Upper lobe of left lung (tissue), 4 donors: ENCODE results near the gene STK11.

ENCODE experiments used
- CTCF ChIP-seq, 6 experiments: fragments of 450-650 bp in 4 of 6; fragments of 200-600 bp in 2 of 6; sonication (generic) in 2 of 6; IDR thresholded peaks; one replicate each; pipeline ENCODE4 v1.5.1; 2016 to 2019; ENCODE audit warnings: antibody characterized with exemption in 6 of 6
- POLR2A ChIP-seq, 4 donors: fragments of 450-650 bp; IDR thresholded peaks; one replicate each; pipeline ENCODE4 v1.5.1; 2016 to 2017; ENCODE audit warnings: antibody characterized with exemption in 4 of 4, mild to moderate bottlenecking in 2 of 4
- POLR2AphosphoS5 ChIP-seq, 2 donors: sonication (generic); formaldehyde crosslinking; IDR thresholded peaks; one replicate each; pipeline ENCODE4 v1.5.1; 2017; ENCODE audit warnings: antibody characterized with exemption in 2 of 2

DNA sequence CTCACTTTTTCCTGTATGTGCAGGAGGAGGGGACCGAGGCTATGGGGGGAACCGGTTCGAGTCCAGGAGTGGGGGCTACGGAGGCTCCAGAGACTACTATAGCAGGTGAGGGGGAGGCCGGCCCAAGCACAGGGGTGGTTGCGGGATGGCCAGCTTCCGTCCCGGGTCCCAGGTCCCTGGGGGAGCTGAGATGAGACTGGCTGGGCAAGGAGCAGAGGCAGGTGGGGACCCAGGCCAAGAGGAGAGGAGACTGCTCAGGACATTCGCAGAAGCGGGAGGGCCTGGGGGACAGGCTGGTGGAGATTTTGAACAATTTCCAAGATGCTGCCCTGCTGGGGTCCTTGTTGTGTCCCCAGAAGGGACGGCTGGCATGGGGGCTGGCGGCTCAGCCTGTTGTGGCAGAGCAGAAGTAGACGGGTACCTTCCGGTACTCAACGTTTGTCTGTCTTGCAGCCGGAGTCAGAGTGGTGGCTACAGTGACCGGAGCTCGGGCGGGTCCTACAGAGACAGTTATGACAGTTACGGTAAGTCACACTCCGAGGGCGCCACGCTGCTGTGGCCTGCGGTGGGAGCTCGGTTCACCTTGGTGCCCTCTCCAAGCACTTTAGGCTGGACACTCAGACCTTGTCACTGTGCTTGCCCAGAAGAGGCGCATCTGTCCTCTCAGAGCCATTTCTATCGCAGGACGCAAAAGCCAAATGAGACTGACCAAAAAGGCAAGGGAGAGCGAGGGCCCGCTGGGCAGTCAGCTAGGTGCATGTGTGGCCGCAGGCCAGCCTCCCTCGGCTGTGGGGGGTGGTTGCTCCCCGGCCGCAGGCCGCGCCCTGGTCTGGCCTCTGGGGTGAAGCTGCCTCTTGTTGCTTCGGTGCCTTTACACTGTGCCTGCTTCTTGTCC is 66.2 kb downstream of the STK11 start:
- TF ChIP-seq CTCF (IDR thresholded peaks at IDR 0.05) (no peak), POLR2AphosphoS5 (IDR thresholded peaks at IDR 0.05) (peak in 1 of 2 donors; percentile 6), POLR2A (IDR thresholded peaks at IDR 0.05) (no peak)
